ENCODE results near the gene PRDM11.

Gene PRDM11

DNA sequence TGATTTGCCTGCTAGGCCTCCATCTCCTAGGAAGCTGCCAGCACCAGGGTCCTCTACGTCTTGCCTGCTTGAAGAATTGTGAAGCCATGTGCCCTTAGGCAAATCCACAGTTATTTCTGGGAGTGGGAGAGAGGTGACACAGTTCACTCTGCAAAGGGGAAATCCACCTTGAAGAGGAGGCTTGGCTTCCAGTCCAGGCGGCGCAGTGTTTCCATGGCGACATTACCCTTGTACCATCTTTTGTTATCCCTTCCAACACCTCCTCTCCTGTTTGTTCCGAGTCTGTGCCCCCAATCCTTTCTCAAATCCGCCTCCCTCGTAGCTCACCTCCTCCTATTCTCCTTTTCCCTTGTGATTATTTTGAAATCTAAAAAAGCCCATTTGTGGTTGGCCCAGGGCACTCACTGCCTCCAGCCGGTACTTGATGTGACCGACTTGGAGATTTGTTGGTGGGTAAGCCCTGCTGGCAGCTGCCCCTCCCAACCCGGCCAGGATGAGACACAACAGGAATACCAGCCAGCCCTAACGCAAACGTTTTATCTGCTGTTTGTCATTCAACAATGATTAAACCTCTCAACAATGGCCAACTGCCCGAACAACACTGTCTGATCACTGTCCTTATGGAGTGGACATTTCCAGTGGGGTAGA is 121.3 kb downstream of the PRDM11 start:
- no peak for DNase-seq

DNA sequence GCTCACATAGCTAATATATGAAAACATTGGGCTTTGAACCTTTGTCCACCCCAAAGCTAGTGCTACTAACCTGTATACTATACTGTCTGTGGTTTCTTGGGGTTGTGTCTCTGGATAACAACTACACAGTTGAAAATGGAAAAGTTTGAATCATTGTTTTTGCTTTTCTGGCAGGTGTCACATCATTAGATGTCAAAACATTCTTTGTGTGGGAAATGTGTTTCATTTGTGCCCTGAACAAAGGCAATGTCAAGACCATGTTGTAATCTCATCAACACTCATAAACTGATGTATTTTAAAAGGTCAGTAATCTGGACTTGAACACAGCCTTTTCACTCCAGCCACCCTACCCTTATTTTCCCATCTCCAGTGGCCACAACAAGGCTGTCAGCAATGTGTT is 123.2 kb downstream of the PRDM11 start:
- no peak for DNase-seq

DNA sequence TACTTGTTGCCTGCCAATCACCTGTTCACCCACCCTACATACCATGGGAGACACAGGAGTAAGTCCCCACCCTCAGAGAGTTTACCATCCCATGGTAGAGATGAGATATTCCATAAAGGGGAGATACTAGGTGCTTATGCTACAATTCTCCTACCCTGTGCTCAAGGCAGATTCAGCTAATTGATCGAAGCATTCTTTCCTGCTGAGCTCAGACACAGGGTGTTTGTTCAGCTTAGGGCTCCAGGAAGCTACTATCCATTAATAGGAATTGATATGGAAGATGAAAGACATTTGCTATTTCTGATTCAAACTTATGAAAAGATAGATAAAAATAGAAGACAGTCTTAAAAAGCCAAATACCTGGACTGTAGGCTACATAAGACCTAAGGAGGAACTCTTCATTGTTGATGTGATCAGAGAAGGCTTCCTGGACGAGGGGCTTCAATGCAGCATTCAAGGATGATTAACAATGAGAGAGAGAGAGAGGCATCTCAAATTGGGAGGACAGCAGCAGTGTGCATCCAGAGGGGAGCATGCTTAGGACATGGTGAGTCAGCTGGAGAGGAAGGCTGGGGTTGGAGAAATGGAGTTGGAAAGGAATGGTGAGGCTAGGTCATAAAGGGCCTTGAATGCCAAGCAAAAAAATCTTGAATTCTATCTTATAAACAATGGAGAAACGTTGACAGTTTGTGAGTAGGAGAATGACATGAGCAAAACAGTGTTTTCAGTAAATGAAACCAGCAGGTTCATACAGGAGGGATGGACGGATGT is 124.7 kb downstream of the PRDM11 start:
- no peak for DNase-seq

DNA sequence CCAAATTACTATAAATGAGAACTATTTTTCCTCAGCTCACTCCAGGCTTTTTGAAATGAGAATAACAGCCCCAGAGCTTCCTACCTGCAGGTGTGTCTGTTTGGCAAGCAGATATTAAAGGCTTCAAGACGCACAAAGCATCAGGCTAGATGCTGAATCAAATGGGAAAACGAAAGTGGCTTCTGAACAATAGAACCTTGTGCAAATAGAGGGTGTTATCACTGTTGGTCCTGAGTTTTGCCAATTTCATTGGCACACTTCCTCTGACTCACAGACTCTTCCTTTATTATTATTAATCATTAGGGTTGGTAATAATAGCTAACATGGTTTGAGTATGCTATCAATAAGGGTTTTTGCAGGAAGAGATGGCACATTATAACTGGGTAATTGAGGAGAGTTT is 126.3 kb downstream of the PRDM11 start:
- DNase-seq, result no peak

DNA sequence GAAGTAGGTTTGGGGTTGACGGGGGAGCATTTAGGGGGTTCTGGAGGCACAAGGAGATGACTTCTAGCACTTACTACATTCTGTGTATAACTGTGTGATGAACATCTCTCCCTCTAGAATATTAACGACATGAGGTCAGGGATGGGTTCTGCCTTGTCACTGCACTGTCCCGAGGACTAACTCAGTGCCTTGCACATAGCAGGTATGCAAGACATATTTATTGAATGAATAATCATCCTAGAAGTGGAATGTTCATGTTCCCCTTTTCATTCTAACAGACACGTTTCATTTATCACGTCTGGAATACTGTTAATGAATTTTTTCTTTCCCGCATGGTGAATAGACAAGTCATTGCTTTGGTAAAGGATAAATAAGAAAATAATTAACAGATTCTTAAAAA is 127.1 kb downstream of the PRDM11 start:
- no peak for DNase-seq

DNA sequence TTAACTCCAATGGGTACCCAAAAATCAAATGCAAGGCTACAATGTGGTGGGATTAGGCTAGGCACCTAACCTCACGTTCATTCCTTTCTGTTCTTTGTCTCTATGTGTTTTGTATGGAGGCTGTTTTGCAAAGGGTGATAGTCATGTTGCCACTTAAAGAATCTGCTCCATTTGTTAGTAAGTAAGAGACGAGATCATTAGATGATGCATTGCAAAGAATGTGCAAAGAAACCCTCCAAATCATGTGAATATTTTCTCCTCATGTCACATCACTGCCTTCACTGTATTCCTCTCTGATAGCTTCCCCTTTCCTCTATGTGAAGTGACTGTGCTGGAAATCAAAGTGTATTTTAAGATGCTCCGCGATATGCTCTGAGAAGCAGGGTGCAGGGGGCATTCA is 127.8 kb downstream of the PRDM11 start:
- no peak for DNase-seq

DNA sequence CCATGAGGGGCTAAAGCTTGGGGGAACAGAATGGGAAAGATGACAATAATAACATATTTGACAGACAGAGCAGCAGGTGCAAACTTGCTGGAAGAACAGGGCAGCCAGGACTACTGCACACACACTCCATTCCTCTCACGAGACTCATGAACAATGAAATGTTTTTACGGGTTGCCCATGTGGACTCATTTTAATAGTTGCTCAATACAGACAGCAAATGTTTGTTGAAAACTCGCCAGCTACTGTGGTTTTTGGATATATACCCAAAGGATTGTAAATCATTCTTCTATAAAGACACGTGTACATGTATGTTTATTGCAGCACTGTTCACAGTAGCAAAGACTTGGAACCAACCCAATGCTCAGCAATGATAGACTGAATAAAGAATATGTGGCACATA is 129.4 kb downstream of the PRDM11 start:
- DNase-seq, result no peak

DNA sequence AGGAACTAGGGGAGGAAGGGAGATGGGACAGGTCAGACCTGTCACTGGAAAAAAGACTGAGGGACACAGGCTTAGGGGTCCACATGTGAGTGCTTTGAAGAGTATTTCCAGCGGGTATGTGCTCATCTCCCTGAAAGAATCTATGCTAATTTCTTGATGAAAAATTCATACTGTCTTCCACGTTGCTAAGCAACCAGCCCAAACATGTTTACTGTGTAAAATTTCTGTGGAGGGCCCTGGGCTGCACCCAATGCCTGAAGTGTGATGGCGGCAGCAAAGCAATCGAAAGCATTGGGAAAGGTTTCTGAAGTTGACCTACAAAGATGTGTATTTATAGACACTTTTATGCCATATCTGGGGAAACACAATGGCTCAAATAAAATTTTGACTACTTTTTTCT is 132.3 kb downstream of the PRDM11 start:
- no peak for DNase-seq

DNA sequence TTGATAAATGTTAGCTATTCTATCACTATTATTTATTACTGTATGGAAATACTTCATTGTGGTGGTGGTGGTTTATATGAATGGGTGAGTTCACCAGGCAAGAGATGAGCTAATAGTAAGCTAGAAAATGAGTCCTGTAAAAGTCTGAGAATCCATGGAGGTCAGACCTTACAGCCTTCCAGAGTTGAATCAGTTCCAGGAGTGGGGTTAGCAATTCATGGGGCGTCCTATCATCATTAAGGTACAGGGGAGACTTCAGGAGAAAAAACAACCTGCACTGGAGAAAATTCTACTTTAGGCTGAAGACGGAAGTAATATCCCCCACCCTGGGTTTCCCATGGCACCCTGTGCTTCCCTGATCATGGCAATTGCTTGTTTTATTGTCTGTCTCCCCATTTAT is 133.2 kb downstream of the PRDM11 start:
- no peak for DNase-seq

DNA sequence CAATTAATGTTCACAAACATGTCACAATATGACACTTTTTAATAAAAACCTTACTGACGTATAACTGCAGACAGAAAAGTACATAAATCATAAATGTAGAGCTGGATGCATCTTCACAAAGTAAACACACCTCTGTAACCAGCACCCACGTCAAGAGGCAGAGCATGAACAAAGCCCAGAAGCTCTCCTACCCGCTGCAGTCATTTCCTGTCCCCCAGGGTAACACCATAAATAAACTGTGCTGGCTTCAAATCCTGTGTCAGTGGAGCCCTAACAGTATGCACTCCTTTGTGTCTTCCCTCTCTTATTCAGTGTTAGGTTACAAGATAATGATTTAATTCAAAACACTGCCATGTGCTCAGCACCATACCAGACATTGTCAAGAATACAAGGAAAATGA is 134.0 kb downstream of the PRDM11 start:
- no peak for DNase-seq

DNA sequence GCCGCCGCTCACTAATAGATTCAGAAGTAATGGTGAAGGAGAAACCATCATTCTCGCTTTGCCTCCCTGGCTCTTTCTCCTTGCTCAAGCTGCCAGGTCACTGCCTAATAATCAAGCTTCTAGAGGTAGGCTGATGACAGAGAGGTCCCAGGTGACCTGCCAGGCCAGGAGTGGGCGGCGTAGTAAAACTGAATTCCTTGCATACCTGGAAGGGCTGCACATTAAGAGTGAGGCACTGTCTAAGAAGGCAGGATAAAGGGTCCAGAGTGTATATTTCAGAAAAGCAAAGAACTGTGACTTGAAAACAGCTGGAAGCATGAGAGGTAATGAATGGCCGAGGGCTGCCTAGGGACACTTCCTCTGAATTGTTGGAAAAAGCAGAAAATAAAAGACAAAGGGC is 135.6 kb downstream of the PRDM11 start:
- no peak for DNase-seq

Data from stimulated activated CD4-positive, alpha-beta T cell treated with anti-CD3 and anti-CD28 coated beads, Interleukin-4, amount 100 ng/mL, for 24 hours (primary cell).